SK-N-SH (cell line): ENCODE measurements around the gene BDKRB1. TPM values are rescaled to one million over a fixed set of nuclear protein-coding genes. Genes with fewer than 3 reads are reported as not detected.

Experiments used
- CTCF ChIA-PET: fragments of 300-600, 350-600 bp; formaldehyde crosslinking; extraction: SDS; loops from one replicate; lab custom pipeline; 2021; lab: Yijun Ruan, JAX
- POLR2A ChIA-PET: fragments of 350-600 bp; sonication (Branson Sonifier 250); formaldehyde crosslinking; extraction: SDS; loops from one replicate; lab custom pipeline; 2020; ENCODE audit warnings: antibody characterized with exemption, inconsistent platforms; lab: Yijun Ruan, JAX
- DNase-seq: peaks from one replicate; pipeline ENCODE4 v3.0.0; 2012
- H2AFZ ChIP-seq: fragments of 200-600 bp; sonication (generic); 2 replicates; pipeline ENCODE4 v1.8.1; 2016; ENCODE audit warnings: antibody characterized with exemption, mild to moderate bottlenecking, low read depth
- H3F3A ChIP-seq: fragments of 200-600 bp; sonication (generic); replicated peaks from 2 replicates; pipeline ENCODE3; 2016; ENCODE audit warnings: antibody characterized with exemption, mild to moderate bottlenecking; ENCODE audit not compliant: insufficient read depth
- H3K27ac ChIP-seq, 2 experiments: fragments of 200-500 bp in 1 of 2; fragments of 200-600 bp in 1 of 2; sonication (Bioruptor generic) in 1 of 2; sonication (generic), shearing (Covaris generic) in 1 of 2; 2 replicates each; pipeline versions ENCODE4 v1.5.1 to v1.6.1; 2014 to 2016; ENCODE audit warnings: low read depth in 2 of 2, inconsistent platforms in 1 of 2, low read length in 1 of 2, mild to moderate bottlenecking in 1 of 2, mixed read lengths in 1 of 2
- H3K27me3 ChIP-seq: fragments of 200-600 bp; sonication (generic), shearing (Covaris generic); 2 replicates; pipeline ENCODE4 v1.6.1; 2016; ENCODE audit warnings: mixed run types; ENCODE audit not compliant: insufficient read depth
- H3K36me3 ChIP-seq, 2 experiments: fragments of 200-500 bp in 1 of 2; fragments of 200-600 bp in 1 of 2; sonication (Bioruptor generic) in 1 of 2; sonication (generic) in 1 of 2; replicated peaks in 1 of 2; 2 replicates each; pipeline versions ENCODE3 to v1.5.1; 2014 to 2016; ENCODE audit warnings: low read length in 1 of 2, mild to moderate bottlenecking in 1 of 2; ENCODE audit not compliant: insufficient read depth in 2 of 2, control insufficient read depth in 1 of 2
- H3K4me1 ChIP-seq, 2 experiments: fragments of 200-500 bp in 1 of 2; fragments of 200-600 bp in 1 of 2; sonication (Bioruptor generic) in 1 of 2; sonication (generic), shearing (Covaris generic) in 1 of 2; 2 replicates each; pipeline versions ENCODE4 v1.5.1 to v1.6.1; 2014 to 2016; ENCODE audit warnings: low read depth in 1 of 2, low read length in 1 of 2, mixed run types in 1 of 2; ENCODE audit not compliant: insufficient read depth in 2 of 2, control insufficient read depth in 1 of 2
- H3K4me2 ChIP-seq: fragments of 200-600 bp; sonication (generic), shearing (Covaris generic); 2 replicates; pipeline ENCODE4 v1.6.1; 2017; ENCODE audit warnings: mixed run types
- H3K4me3 ChIP-seq, 2 experiments: fragments of 200-500 bp in 1 of 2; fragments of 200-600 bp in 1 of 2; sonication (Bioruptor generic) in 1 of 2; sonication (generic), shearing (Covaris generic) in 1 of 2; 2 replicates each; pipeline versions ENCODE4 v1.5.1 to v1.8.1; 2014 to 2016; ENCODE audit warnings: low read depth in 2 of 2, inconsistent platforms in 1 of 2, low read length in 1 of 2, mild to moderate bottlenecking in 1 of 2, mixed read lengths in 1 of 2, moderate library complexity in 1 of 2
- H3K79me2 ChIP-seq: fragments of 200-600 bp; sonication (generic); 2 replicates; pipeline ENCODE4 v1.8.1; 2017; ENCODE audit warnings: mild to moderate bottlenecking; ENCODE audit not compliant: insufficient read depth
- H3K9ac ChIP-seq: fragments of 200-600 bp; sonication (generic); 2 replicates; pipeline ENCODE4 v1.6.1; 2017; ENCODE audit warnings: mixed run types
- H3K9me2 ChIP-seq: fragments of 200-600 bp; sonication (generic); 2 replicates; pipeline ENCODE4 v1.6.1; 2017; ENCODE audit warnings: mixed run types
- H3K9me3 ChIP-seq: fragments of 200-600 bp; sonication (generic); 2 replicates; pipeline ENCODE4 v1.6.1; 2017; ENCODE audit warnings: mixed run types, mild to moderate bottlenecking, moderate library complexity
- H4K20me1 ChIP-seq: fragments of 200-600 bp; sonication (generic); 2 replicates; pipeline ENCODE4 v1.6.1; 2017; ENCODE audit warnings: mild to moderate bottlenecking, mixed run types; ENCODE audit not compliant: insufficient read depth
- CHD2 ChIP-seq: fragments of 150-350 bp; IDR thresholded peaks from 2 replicates; pipeline ENCODE4 v1.6.1; 2018; ENCODE audit warnings: low read length; ENCODE audit not compliant: partially characterized antibody
- ELF1 ChIP-seq: IDR thresholded peaks from 2 replicates; pipeline ENCODE4 v1.4.0; 2012
- EP300 ChIP-seq, 2 experiments: IDR thresholded peaks; 2 replicates each; pipeline versions ENCODE4 v1.4.0 to v1.6.1; 2012; ENCODE audit warnings: borderline replicate concordance in 1 of 2, low read depth in 1 of 2, low read length in 1 of 2
- EZH2phosphoT487 ChIP-seq: fragments of 200-600 bp; sonication (generic); IDR thresholded peaks from 2 replicates; pipeline ENCODE4 v1.6.1; 2017; ENCODE audit warnings: low read depth, mixed run types, mild to moderate bottlenecking, antibody characterized with exemption, moderate library complexity, borderline replicate concordance
- FOSL2 ChIP-seq: IDR thresholded peaks from 2 replicates; pipeline ENCODE4 v1.4.0; 2012; ENCODE audit warnings: low read depth, mild to moderate bottlenecking, moderate library complexity, borderline replicate concordance
- FOXM1 ChIP-seq: IDR thresholded peaks from 2 replicates; pipeline ENCODE4 v1.4.0; 2012; ENCODE audit warnings: low read depth, mild to moderate bottlenecking
- GABPA ChIP-seq: IDR thresholded peaks from 2 replicates; pipeline ENCODE4 v1.4.0; 2012; ENCODE audit warnings: low read depth, mild to moderate bottlenecking
- GATA2 ChIP-seq: sonication (generic); formaldehyde crosslinking; IDR thresholded peaks from 2 replicates; pipeline ENCODE4 v1.5.0; 2020; ENCODE audit warnings: mild to moderate bottlenecking, missing genetic modification reagents
- IRF3 ChIP-seq: fragments of 150-350 bp; IDR thresholded peaks from 2 replicates; pipeline ENCODE4 v1.6.1; 2016; ENCODE audit warnings: mild to moderate bottlenecking, low read depth, low read length
- JUND ChIP-seq: IDR thresholded peaks from 2 replicates; pipeline ENCODE4 v1.4.0; 2012
- MEF2A ChIP-seq: IDR thresholded peaks from 2 replicates; pipeline ENCODE4 v1.4.0; 2012; ENCODE audit warnings: low read depth, borderline replicate concordance
- MXI1 ChIP-seq: IDR thresholded peaks from 2 replicates; pipeline ENCODE4 v1.6.1; 2012; ENCODE audit warnings: mild to moderate bottlenecking, low read depth, low read length, improper control_type of control experiment
- PBX3 ChIP-seq: IDR thresholded peaks from 2 replicates; pipeline ENCODE4; 2012
- RAD21 ChIP-seq: IDR thresholded peaks from 2 replicates; pipeline ENCODE4 v1.6.1; 2012; ENCODE audit warnings: mild to moderate bottlenecking, low read length
- REST ChIP-seq: IDR thresholded peaks from 2 replicates; pipeline ENCODE4 v1.6.1; 2012; ENCODE audit warnings: mild to moderate bottlenecking, low read depth, low read length, moderate library complexity
- RFX5 ChIP-seq: IDR thresholded peaks from 2 replicates; pipeline ENCODE4 v1.6.1; 2012; ENCODE audit warnings: mild to moderate bottlenecking, improper control_type of control experiment, low read length
- SIN3A ChIP-seq: IDR thresholded peaks from 2 replicates; pipeline ENCODE4 v1.6.1; 2012; ENCODE audit warnings: low read depth, mild to moderate bottlenecking, low read length, moderate library complexity, borderline replicate concordance
- SMC3 ChIP-seq: IDR thresholded peaks from 2 replicates; pipeline ENCODE4 v1.6.1; 2012; ENCODE audit warnings: low read depth, low read length, improper control_type of control experiment
- TAF1 ChIP-seq: IDR thresholded peaks from 2 replicates; pipeline ENCODE4 v1.6.1; 2012; ENCODE audit warnings: low read depth, mild to moderate bottlenecking, low read length, moderate library complexity, borderline replicate concordance
- TEAD4 ChIP-seq: IDR thresholded peaks from 2 replicates; pipeline ENCODE4 v1.4.0; 2012; ENCODE audit warnings: mild to moderate bottlenecking, borderline replicate concordance; ENCODE audit not compliant: insufficient read depth
- USF1 ChIP-seq: IDR thresholded peaks from 2 replicates; pipeline ENCODE4 v1.4.0; 2012; ENCODE audit warnings: low read depth, borderline replicate concordance
- YY1 ChIP-seq: IDR thresholded peaks from 2 replicates; pipeline ENCODE4 v1.4.0; 2012; ENCODE audit warnings: low read depth, mild to moderate bottlenecking
- WGBS: methylation state at CpG from one replicate; pipeline ENCODE4 v1.1.6; 2017; ENCODE audit warnings: low lambda C conversion rate; 5-methylcytosine and 5-hydroxymethylcytosine counted together
- polyA plus RNA-seq, 3 experiments: library from polyadenylated mRNA; depleted of rRNA; stranded (reverse); fragments of >200 nt; gene quantifications; 2 replicates each; pipeline ENCODE4 v1.2.3, GENCODE V29; 2012
- TF ChIP-seq, protein P1 (sequence below): IDR thresholded peaks from 2 replicates; pipeline ENCODE4 v1.4.0; 2012; ENCODE audit warnings: low read depth, borderline replicate concordance
- TF ChIP-seq, protein P2 (sequence below): fragments of 150-350 bp; IDR thresholded peaks from 2 replicates; pipeline ENCODE4 v1.6.1; 2017; ENCODE audit warnings: antibody characterized with exemption, low read length, low read depth, borderline replicate concordance

BDKRB1 gene
- polyA plus RNA-seq, 1 of the 3 experiments (the other 2 are of a cell fraction): 14.4 TPM

GRCh38 chr14:96252999-96253539 is 2.9 kb upstream of the BDKRB1 start:
- no peaks in the 10 kb centered on the region for H3K9me2 ChIP-seq
- H3K27me3 ChIP-seq: no peaks in the 10 kb centered on the region
- no peaks in the 10 kb centered on the region for H4K20me1 ChIP-seq
- WGBS: 36% methylated on average over 9 of the region's 9 CpGs
- peak overlapping the region; percentile 77; the same call in 1 of the 2 replicates for H2AFZ ChIP-seq
- CTCF ChIA-PET: interaction anchor here (0.8 to 2.1 kb wide), 3 partner anchors 22 to 258 kb away, joined by 4 to 8 read pairs (median 5); no protein-coding TSS in a partner anchor
- peak overlapping the region; percentile 62 to 97; a peak in 3 of 4 replicates for H3K27ac ChIP-seq
- peaks cover 42% of the 10 kb centered on the region for H3F3A ChIP-seq
- H3K4me3 ChIP-seq: no peak overlapping the region
- H3K9ac ChIP-seq: peak overlapping the region; percentile 67
- H3K4me1 ChIP-seq: peaks cover 9 to 50% of the 10 kb centered on the region in 2 experiments
- DNase-seq: no peak
- no peaks in the 10 kb centered on the region for H3K36me3 ChIP-seq
- POLR2A ChIA-PET: no interaction called here
- H3K79me2 ChIP-seq: peaks cover 14% of the 10 kb centered on the region
- no peaks in the 10 kb centered on the region for H3K9me3 ChIP-seq
- peak overlapping the region; percentile 65 for H3K4me2 ChIP-seq
- TF ChIP-seq FOXM1 (peak; percentile 41; the same call in 1 of the 2 replicates), MEF2A (no peak), RAD21 (no peak), REST (0 out of 2 replicates have a peak, but pooled peaks have one; percentile 31), MXI1 (no peak), JUND (peak; percentile 95), IRF3 (no peak), SIN3A (no peak), YY1 (peak; percentile 36; the same call in 1 of the 2 replicates), USF1 (no peak), TEAD4 (peak; percentile 77), FOSL2 (peak; percentile 90), EP300 (IDR thresholded peaks at IDR 0.05; ENCODE audit: borderline replicate concordance in 1 of 2, low read depth in 1 of 2, low read length in 1 of 2) (peak in 1 of 2 experiments; percentile 89; a peak in 3 of 4 replicates), EZH2phosphoT487 (no peak), RFX5 (no peak), ELF1 (no peak), GABPA (no peak), CHD2 (no peak), SMC3 (no peak), PBX3 (peak; percentile 93), GATA2 (CRISPR knock-in tag) (no peak), TAF1 (peak; percentile 32; the same call in 1 of the 2 replicates)
- TF ChIP-seq, protein P1, sequence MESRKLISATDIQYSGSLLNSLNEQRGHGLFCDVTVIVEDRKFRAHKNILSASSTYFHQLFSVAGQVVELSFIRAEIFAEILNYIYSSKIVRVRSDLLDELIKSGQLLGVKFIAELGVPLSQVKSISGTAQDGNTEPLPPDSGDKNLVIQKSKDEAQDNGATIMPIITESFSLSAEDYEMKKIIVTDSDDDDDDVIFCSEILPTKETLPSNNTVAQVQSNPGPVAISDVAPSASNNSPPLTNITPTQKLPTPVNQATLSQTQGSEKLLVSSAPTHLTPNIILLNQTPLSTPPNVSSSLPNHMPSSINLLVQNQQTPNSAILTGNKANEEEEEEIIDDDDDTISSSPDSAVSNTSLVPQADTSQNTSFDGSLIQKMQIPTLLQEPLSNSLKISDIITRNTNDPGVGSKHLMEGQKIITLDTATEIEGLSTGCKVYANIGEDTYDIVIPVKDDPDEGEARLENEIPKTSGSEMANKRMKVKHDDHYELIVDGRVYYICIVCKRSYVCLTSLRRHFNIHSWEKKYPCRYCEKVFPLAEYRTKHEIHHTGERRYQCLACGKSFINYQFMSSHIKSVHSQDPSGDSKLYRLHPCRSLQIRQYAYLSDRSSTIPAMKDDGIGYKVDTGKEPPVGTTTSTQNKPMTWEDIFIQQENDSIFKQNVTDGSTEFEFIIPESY: peak; percentile 58; the same call in 1 of the 2 replicates
- TF ChIP-seq, protein P2, sequence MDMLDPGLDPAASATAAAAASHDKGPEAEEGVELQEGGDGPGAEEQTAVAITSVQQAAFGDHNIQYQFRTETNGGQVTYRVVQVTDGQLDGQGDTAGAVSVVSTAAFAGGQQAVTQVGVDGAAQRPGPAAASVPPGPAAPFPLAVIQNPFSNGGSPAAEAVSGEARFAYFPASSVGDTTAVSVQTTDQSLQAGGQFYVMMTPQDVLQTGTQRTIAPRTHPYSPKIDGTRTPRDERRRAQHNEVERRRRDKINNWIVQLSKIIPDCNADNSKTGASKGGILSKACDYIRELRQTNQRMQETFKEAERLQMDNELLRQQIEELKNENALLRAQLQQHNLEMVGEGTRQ: no peak
